T-helper 1 cell (primary cell): ENCODE measurements around the gene ABCB4.
"Not testable (repeated sequence)": the region's sequence is repeated elsewhere in the genome, so short reads cannot be mapped to it uniquely, and the experiment has no call there.

Source experiments
- DNase-seq, 5 donors: peaks; one replicate each; pipeline ENCODE4 v3.0.0-alpha.2; 2012 to 2020

ABCB4 gene

DNA sequence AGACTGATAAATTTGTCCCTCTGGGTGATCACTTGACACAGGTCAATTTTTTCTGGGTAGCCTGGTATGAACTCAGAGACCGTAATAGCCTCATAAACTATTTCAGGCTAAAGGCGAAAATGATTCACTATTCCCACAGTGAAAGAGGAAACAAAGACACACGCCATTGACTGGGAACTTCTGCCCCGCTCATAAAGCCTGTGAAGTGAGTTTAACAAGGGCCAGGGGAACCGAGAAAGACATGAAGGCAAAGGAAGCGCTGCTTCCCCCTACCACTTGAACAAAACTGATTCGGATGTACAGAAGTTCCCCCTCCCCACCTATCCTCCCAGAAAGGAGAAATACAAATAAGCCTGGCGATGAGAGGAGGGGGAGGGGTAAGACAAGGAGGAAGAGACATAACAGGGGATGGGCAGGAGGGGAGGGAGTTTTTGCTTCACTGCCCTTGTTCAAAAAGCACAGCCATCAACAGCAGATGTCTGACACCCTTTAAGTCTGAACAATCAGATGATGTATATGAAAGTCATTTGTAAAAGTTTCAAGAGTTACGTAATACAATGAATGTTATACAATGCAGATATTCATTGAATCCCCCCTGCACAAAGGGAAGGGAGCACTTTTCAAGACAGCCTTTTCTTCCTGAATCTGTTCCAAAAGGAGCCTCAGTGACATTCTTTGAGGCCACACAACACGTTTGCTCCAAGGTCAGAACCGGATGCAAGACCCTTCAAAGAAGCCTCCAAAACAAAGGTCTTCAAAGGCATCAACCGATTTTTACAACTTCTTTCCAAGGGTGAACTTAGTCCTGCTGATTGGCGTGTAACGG is 734 bp downstream of the ABCB4 start:
- DNase-seq: no peak

DNA sequence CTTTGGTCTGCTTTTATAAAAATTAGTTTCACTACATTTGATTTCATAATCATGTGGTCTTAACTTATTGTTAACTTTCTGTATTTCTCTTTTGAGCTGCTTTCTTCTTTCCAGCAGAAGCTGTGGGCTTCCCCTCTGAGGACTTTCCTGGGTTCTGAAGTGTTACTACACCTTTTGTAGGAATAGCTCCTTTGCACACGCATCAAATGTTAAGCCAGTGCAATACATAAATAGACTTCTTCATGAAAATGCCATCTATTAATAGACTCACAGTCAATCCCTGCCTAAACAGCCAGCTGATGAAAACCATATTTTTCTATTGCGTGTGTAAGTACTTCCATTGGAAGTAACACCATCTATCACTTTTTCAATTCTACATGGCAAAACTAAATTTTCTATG is 1.5 kb downstream of the ABCB4 start:
- no peak for DNase-seq

DNA sequence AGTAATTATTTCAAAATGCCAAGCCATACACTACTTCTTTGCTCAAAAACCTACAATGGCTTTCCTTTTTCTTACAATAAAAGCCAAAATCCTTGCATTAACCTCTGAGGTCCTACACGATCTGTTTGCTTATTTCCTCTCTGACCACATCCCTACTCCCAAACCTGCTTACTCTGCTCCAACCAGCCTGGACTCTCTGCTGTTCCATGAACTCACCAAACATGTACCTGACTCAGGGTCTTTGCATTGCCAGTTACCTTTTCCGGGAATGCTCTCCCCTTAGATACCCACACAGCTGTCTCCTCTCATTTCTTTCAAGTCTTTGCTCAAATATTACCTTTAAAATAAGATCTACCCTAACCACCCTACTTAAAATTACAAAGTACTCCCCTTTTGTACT is 2.3 kb downstream of the ABCB4 start:
- no peak for DNase-seq

DNA sequence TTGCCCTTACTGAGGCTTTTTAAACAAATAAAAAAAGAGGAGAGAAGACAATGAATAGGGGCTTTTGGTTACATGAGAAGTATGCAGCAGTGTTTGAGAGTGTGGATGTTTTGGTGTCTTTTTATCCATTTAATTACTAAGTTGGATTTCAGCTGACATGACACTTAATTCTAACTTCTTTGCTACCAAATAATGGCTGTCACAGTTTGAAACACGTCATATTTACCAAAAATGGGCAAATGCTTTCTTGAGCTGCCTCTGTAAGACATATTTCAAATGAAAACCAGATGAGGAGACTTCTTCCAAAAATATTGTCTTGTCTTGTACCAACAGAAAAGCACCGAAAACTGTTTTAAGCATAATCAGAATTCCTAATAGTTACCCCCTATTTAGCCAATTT is 4.0 kb downstream of the ABCB4 start:
- no peak for DNase-seq

DNA sequence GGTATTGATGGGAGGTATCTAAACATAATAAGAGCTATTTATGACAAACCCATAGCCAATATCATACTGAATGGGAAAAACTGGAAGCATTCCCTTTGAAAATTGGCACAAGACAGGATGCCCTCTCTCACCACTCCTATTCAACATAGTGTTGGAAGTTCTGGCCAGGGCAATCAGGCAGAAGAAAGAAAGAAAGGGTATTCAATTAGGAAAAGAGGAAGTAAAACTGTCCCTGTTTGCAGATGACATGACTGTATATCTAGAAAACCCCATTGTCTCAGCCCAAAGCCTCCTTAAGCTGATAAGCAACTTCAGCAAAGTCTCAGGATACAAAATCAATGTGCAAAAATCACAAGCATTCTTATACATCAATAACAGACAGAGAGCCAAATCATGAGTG is 6.3 kb downstream of the ABCB4 start:
- DNase-seq: not testable (repeated sequence)

DNA sequence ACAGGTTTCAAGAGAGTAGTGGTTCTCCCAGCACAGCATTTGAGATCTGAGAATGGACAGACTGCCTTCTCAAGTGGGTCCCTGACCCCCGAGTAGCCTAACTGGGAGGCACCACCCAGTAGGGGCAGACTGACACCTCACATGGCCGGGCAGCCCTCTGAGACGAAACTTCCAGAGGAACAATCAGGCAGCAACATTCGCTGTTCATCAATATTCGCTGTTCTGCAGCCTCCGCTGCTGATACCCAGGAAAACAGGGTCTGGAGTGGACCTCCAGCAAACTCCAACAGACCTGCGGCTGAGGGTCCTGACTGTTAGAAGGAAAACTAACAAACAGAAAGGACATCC is 10.0 kb downstream of the ABCB4 start:
- DNase-seq: not testable (repeated sequence)

DNA sequence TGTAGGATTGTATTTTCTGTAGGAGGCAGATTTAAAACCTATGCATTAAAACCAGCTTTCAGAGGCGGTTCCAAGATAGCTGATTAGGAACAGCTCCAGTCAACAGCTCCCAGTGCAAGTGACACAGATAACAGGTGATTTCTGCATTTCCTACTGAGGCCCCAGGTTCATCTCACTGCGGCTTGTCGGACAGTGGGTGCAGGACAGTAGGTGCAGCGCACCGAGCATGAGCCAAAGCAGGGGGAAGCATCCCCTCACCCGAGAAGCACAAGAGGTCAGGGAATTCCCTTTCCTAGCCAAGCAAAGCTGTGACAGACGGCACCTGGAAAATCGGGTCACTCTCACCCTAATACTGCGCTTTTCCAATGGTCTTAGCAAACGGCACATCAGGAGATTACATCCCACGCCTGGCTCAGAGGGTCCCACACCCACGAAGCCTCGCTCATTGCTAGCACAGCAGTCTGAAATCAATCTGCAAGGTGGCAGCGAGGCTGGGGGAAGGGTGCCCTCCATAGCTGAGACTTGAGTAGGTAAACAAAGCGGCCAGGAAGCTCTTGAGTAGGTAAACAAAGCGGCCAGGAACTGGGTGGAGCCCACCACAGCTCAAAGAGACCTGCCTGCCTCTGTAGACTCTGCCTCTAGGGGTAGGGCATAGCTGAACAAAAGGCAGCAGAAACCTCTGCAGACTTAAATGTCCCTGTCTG is 10.5 kb downstream of the ABCB4 start:
- not testable (repeated sequence) for DNase-seq

DNA sequence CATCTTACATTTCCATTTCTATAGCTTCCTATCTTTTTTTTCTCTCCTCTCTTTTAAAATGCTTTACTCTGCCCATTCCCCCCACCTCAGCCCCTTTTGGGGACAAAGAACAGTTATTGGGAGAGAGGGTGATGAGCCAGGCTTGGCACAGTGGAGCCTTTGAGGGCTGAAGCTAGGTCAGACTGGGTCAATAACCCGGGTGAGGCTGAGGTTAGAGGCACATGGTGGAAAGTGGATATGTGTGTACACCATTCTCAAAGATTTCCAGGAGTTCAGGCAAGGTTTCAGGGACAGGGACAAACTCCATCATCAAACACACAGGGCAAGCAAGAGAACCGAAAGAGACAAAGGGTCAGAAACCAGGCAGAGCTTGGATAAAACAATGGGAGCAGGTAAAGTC is 11.5 kb downstream of the ABCB4 start:
- DNase-seq: no peak

DNA sequence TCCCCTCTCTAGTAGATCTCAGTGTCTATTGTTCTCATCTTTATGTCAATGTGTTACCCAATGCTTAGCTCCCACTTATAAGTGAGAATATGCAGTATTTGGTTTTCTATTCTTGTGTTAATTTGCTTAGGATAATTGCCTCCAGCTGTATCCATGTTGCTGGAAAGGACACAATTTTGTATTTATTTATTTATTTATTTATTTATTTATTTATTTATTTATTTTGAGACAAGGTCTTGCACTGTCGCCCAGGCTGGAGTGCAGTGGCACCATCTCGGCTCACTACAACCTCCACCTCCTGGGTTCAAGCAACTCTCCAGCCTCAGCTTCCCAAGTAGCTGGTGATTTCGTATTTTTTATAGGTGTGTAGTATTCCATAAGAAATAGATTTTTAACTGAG is 15.0 kb downstream of the ABCB4 start:
- DNase-seq: not testable (repeated sequence)

DNA sequence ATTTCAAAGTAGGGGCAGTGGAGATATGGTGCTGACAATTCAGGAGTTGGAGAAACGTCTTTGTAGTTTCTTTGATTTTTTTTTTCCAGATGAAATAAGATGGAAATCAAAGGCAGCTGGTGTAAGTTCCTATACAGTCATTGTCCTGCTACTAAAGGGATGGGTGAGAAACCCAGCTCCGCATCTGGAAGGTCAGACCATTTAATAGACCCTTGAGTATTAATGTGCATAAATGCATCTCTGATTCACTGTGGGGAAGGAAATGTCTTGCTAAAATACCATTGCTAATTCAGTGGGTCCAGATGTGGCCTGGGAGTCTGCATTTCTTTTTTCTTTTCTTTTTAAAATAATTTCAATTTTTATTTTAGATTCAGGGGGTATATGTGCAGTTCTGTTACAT is 15.5 kb downstream of the ABCB4 start:
- DNase-seq: no peak

DNA sequence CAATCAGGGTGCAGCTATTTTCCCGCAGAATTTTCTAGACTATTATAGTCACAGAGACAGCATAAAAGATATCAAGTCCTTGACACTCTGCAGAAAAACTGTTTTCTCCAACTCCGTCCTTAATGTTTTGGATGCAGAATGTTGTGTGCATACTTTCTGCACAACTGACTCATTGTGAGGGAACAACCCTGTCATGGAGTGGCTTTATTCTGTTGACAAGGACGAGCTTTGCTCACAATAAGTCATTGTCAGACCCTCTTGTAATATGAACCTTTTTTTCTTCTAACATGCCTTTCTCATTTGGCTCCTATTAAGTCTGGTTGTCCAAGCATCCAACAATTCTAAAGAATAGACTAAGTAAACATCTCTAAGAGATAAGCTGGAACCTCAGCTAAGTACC is 17.3 kb downstream of the ABCB4 start:
- DNase-seq: no peak

DNA sequence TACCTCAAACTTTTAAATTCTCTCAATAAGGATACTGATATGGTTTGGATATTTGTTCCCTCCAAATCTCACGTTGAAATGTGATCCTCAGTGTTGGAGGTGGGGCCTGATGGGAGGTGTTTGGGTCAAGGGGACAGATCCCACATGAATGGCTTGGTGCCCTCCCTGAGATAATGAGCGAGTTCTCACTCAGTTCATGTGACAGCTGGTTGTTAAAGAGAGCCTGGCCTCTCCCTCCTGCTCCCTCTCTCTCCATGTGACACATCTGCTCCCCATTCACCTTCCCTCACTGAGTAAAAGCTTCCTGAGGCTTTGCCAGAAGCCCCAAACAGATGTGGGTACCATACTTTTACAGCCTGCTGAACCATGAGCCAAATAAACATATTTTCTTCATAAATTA is 19.2 kb downstream of the ABCB4 start:
- no peak for DNase-seq

DNA sequence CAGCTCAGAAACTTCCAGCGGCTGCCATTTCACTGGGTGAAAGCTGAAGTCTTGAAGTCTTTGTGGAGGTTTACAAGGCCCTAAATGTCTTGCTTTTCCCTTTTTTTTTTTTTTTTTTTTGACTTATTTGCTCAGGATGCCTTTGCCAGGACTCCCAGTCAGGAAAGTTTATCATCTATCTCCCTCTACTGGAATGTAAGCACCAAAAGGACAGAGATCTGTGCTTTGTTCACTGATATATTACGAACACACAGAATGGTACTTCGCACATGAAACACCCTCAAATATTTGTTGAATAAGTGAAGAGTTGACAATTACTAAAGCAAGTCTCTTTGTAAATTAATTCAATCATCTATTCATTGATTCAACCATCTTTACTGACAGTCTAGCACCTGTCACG is 23.2 kb downstream of the ABCB4 start:
- DNase-seq: no peak

DNA sequence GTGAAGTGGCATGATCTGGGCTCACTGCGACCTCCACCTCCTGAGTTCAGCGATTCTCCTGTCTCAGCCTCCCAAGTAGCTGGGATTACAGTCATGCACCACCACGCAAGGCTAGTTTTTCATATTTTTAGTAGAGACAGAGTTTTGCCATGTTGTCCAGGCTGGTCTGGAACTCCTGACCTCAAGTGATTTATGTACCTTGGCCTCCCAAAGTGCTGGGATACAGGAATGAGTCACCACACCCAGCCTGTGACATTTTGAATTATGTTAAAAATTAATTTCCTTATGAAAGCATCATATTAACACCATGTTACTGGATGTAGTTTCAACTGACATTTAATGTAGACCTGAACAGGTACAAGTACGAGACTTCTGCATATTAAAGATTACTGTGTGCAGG is 24.3 kb downstream of the ABCB4 start:
- no peak for DNase-seq

DNA sequence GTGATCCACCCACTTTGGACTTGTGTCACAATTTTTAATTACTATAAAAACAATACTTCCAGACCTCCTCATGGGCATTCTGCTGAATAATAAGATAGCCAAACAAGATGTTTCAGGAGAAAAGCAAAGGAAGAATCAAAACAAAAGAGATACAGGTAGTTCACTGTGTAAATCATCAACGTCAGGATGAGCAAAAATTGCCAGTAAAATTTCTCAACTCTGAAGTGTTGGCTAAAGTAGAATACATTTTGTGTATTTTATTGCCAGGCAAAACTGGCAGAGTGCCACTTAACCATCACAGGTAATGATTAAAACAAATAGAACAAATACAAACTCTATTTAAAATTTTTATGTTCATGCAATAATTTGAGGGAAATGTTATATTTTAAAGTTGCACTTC is 24.8 kb downstream of the ABCB4 start:
- DNase-seq: no peak

DNA sequence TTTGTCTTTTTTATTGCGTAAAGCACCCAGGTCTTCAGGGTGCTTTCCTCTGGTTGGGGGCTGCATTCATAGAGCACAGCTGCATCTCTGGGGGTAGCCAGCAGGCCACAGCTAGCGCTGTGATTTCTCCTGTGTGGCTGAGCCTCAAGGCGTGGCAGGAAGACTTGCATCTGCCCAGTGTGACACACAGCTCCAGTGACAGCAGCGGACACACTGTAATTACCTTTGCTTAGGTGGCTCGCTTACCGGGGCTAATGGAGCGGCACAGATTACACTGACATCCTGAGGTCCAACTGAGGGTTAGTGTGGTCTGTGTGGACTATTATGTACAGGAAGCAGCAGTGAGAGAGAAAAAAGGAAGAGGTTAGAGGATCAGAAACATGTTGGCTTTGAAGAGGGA is 27.1 kb downstream of the ABCB4 start:
- DNase-seq: no peak

DNA sequence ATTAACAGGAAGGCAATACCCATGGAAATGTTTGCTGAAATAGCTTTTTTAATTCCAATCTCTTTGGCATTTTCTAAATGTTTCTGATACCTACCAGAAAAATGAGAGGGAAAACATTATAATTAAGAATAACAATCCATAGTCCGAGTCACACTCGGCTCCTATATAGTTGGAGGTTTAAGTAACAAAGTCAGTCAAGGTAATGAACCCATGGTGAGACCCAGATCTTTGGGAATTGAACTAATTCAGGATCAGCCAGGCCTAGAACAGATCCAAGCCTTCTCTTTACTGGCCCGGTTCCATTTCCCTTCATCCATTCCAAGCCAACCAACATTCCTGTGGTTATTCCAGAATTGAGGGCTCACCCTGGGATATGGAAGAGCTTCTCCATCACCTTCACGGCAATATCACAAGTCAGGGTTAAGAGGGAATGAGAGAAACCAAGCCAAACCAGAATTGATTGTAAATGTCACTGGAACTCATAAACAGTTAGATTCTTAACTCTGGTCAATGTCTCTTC is 28.3 kb downstream of the ABCB4 start:
- no peak for DNase-seq

DNA sequence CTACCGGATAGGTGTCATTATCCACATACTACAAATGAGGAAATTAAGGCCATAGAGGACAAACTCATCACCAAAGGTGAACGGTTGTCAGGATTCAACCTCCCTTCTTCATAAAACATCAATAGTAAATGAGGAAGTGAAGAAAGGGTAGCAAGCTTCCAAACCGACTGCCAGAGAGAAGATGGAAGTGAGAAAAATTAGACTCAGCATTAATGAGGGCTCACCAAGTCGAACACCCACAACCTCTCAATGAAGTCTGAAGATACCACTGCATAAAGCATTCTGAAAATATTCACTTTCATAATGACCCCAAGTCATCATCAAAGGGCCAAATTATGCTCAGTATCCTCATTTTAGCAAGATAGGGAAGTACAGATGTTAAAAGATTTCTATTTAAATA is 29.6 kb downstream of the ABCB4 start:
- DNase-seq: no peak

DNA sequence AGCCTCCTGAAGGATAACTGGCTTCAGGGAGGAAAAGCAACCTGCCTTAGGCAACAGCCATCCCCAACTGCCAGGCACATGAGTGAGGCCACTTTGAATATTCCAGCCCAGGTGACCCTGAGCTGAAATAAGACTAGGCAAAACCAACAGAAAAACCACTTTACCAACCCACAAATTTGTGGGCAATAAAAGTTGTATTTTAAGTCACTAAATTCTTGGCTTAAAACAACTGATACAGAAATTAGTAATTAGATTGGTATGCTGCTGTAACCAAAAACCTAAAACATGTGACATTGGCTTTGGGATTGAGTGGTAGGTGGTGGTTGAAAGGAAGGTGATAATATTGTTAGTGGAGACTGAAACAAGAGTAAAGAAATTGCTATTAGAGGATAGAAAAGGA is 39.9 kb downstream of the ABCB4 start:
- no peak for DNase-seq

DNA sequence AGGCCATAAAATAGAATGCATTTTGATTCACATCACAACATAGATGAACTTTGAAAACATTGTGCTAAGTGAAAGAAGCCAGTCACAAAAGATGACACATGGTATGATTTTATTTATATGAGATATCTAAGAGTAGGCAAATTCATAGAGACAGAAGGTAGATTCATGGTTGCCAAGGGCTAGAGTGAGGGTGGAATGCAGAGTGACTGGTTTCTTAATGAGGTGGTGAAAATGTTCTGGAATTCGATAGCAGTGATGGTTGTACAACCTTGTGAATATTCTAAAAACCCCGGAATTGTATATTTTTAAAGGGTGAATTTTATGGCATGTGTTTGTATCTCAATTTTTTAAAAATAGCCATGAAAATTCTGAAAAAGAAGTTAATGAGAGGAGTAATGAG is 42.9 kb downstream of the ABCB4 start:
- no peak for DNase-seq

DNA sequence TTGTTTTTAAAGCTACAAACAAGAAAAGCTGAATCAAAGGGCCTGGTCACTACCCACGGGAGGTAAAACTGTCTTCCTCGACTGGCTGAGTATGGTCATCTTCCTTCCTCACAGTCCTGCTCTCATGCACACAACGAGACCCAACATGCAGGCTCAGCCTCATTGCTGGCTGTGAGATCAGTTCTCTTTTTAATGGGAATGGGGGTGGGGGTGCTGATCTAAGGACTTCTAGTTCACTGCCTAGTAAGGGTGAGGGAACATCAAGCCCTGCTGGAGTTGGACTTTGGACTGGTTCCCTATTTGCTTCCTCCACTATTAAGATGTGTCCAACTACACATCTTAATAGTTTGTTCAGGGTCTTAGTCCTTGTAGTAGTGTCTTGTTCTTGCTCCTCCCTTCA is 48.2 kb downstream of the ABCB4 start:
- DNase-seq: no peak

DNA sequence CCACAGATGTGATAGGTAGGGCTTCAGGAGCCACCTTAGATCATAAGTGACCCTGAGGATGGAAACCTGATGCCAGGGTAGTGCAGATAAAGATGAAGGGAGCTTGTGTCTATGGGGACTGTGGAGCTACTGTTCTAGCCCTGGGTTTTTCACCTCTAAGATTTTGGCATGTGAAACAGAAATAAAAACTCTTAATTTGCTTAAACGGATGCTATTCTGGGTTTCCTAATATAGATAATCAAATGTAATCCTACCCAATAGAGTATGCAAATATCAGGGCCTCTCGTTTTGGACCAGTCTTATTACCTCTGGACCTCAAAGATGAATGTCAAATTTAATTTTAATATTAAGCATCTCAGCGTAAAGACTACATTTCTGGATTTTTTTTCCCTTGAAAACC is 49.3 kb downstream of the ABCB4 start:
- DNase-seq: no peak

DNA sequence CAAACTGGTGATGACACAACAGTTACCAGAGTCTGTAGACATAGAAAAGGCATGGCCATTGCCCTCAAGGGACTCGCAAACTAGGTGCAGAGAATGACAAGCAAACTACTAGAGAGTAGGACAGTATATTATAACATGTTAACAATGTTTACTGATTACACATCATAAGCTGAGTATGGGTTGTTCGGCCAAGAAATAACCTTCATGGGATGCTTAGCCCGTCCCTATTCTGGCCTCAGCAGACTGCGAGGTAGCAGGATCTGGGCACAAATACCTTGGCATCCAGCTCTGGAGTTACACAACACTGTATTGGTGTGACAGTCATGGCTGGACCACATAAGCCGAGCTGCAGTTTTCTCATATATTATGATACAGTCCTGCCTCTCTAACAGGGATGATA is 51.4 kb downstream of the ABCB4 start:
- no peak for DNase-seq

DNA sequence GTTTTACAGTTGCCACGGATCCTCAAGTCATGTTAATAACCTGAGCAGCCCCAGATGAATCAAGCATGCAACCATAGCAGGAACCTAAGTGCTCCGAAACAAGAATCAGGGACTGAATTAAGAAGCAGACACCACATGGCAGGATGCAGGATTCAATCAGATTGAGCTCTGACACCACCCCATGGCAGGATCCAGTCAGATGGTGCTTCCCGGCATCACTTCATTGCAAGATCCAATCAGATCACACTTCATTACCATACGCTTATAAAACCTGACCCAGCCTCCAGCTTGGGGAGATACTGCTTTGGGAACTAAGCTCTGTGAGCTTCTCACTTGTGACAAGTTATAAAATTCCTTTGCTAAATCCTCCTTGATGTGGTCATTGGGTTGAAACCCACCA is 55.3 kb downstream of the ABCB4 start:
- no peak for DNase-seq
